Activated T-helper 2 cell treated with anti-CD3 and anti-CD28 coated beads, Interferon-gamma antibody, Interleukin-2, Interleukin-4, amounts not matched to agents 10 μg/mL and 5 μg/mL and 100 μg/mL, durations not matched to agents 14 hours and 24 hours and 36 hours (primary cell): ENCODE results near the gene RBBP8NL. TPM values are rescaled to one million over a fixed set of nuclear protein-coding genes. Genes with fewer than 3 reads are reported as not detected.

Experiments used
- DNase-seq: peaks from one replicate; pipeline ENCODE4 v3.0.0; 2021; ENCODE audit warnings: low spot score
- H3K27ac Mint-ChIP-seq: one replicate; pipeline ENCODE4 v1.8.0; 2021; ENCODE audit warnings: mixed read lengths
- H3K27me3 Mint-ChIP-seq: one replicate; pipeline ENCODE4 v1.8.0; 2021; ENCODE audit warnings: low read depth, mixed read lengths
- H3K36me3 Mint-ChIP-seq: one replicate; pipeline ENCODE4 v1.8.0; 2021; ENCODE audit warnings: low read depth, mixed read lengths
- H3K4me1 Mint-ChIP-seq: one replicate; pipeline ENCODE4 v1.8.0; 2021; ENCODE audit warnings: low read depth, mixed read lengths
- H3K4me3 Mint-ChIP-seq: one replicate; pipeline ENCODE4 v1.8.0; 2021; ENCODE audit warnings: low read depth, mild to moderate bottlenecking, moderate library complexity, mixed read lengths
- H3K9me3 Mint-ChIP-seq: one replicate; pipeline ENCODE4 v1.8.0; 2021; ENCODE audit warnings: mixed read lengths
- intact Hi-C: fragments of 100-400 bp; cut with micrococcal nuclease; formaldehyde crosslinking; loops from one replicate; pipeline ENCODE4 v1.15.1; 2023
- total RNA-seq: library from RNA; stranded (reverse); gene quantifications from 2 replicates; pipeline ENCODE4 v1.2.3, GENCODE V29; 2022

RBBP8NL gene
- not detected in 2 replicates for total RNA-seq

- Mint-ChIP-seq H3K27ac (no peak within 1 kb of the TSS), H3K4me3 (no peak within 1 kb of the TSS), H3K36me3 (no peaks in the 10 kb centered on the region), H3K9me3 (no peaks in the 10 kb centered on the region), H3K27me3 (no peaks in the 10 kb centered on the region), H3K4me1 (no peaks in the 10 kb centered on the region)
- DNase-seq = no peak
- intact Hi-C loops = no loop called here
Measured at GRCh38 chr20:62427172-62428001, at the start of gene RBBP8NL. Gene RBBP8NL (minus strand): TSS chr20:62427539. CDS start chr20:62419647, 7,892 bp downstream.

- no peaks in the 10 kb centered on the region for H3K36me3 Mint-ChIP-seq
- H3K9me3 Mint-ChIP-seq = no peaks in the 10 kb centered on the region
- no peak overlapping the region for H3K27ac Mint-ChIP-seq
- no peak overlapping the region for H3K4me3 Mint-ChIP-seq
- H3K27me3 Mint-ChIP-seq = peaks cover 43% of the 10 kb centered on the region
- DNase-seq = no peak
- intact Hi-C loops = loop anchor here (10.0 kb wide), 1 partner anchor 529 kb away; the partner anchor contains the start of gene BHLHE23
- H3K4me1 Mint-ChIP-seq = no peaks in the 10 kb centered on the region
Measured at GRCh38 chr20:62476056-62476838, 48.9 kb upstream of the RBBP8NL start.

- Mint-ChIP-seq H3K4me3 (no peak within 1 kb of the TSS), H3K36me3 (no peaks in the 10 kb centered on the region), H3K4me1 (no peaks in the 10 kb centered on the region), H3K27me3 (peaks cover 43% of the 10 kb centered on the region), H3K27ac (no peak within 1 kb of the TSS), H3K9me3 (no peaks in the 10 kb centered on the region)
- intact Hi-C loops = loop anchor here (10.0 kb wide), 1 partner anchor 529 kb away; the partner anchor contains the start of gene BHLHE23
- no peak for DNase-seq
Measured at GRCh38 chr20:62475772-62476055, 48.4 kb upstream of the RBBP8NL start, which contains the start of gene GATA5. Gene GATA5 (minus strand): TSS chr20:62475995. CDS start chr20:62475521, 474 bp downstream.

GRCh38 chr20:62475027-62475771 lies 47.9 kb upstream of the RBBP8NL start:
- Mint-ChIP-seq H3K4me3 (no peak overlapping the region), H3K36me3 (no peaks in the 10 kb centered on the region), H3K27me3 (peaks cover 45% of the 10 kb centered on the region), H3K27ac (no peak overlapping the region), H3K4me1 (no peaks in the 10 kb centered on the region), H3K9me3 (no peaks in the 10 kb centered on the region)
- DNase-seq = no peak
- intact Hi-C loops = loop anchor here (10.0 kb wide), 1 partner anchor 530 kb away; the partner anchor contains the start of gene BHLHE23

GRCh38 chr20:62474604-62475026 lies 47.3 kb upstream of the RBBP8NL start:
- Mint-ChIP-seq H3K4me3 (no peak overlapping the region), H3K9me3 (no peaks in the 10 kb centered on the region), H3K27me3 (peaks cover 46% of the 10 kb centered on the region), H3K36me3 (no peaks in the 10 kb centered on the region), H3K27ac (no peak overlapping the region), H3K4me1 (no peaks in the 10 kb centered on the region)
- intact Hi-C loops = loop anchor here (10.0 kb wide), 1 partner anchor 530 kb away; the partner anchor contains the start of gene BHLHE23
- DNase-seq = no peak

GRCh38 chr20:62473717-62474603 lies 46.6 kb upstream of the RBBP8NL start:
- Mint-ChIP-seq H3K4me1 (no peaks in the 10 kb centered on the region), H3K4me3 (no peak overlapping the region), H3K9me3 (no peaks in the 10 kb centered on the region), H3K27ac (no peak overlapping the region), H3K27me3 (peaks cover 40% of the 10 kb centered on the region), H3K36me3 (no peaks in the 10 kb centered on the region)
- DNase-seq = no peak
- intact Hi-C loops = loop anchor here (10.0 kb wide), 1 partner anchor 531 kb away; the partner anchor contains the start of gene BHLHE23

GRCh38 chr20:62472941-62473585 lies 45.7 kb upstream of the RBBP8NL start:
- no peak for DNase-seq
- no peak overlapping the region for H3K27ac Mint-ChIP-seq
- no peaks in the 10 kb centered on the region for H3K4me1 Mint-ChIP-seq
- no peaks in the 10 kb centered on the region for H3K36me3 Mint-ChIP-seq
- peaks cover 33% of the 10 kb centered on the region for H3K27me3 Mint-ChIP-seq
- intact Hi-C loops = loop anchor here (10.0 kb wide), 1 partner anchor 532 kb away; the partner anchor contains the start of gene BHLHE23
- no peaks in the 10 kb centered on the region for H3K9me3 Mint-ChIP-seq
- no peak overlapping the region for H3K4me3 Mint-ChIP-seq

GRCh38 chr20:62472138-62472940 lies 45.0 kb upstream of the RBBP8NL start:
- no peak overlapping the region for H3K27ac Mint-ChIP-seq
- H3K27me3 Mint-ChIP-seq = peaks cover 27% of the 10 kb centered on the region
- H3K4me3 Mint-ChIP-seq = no peak overlapping the region
- no peaks in the 10 kb centered on the region for H3K4me1 Mint-ChIP-seq
- no peak for DNase-seq
- no peaks in the 10 kb centered on the region for H3K9me3 Mint-ChIP-seq
- intact Hi-C loops = loop anchor here (10.0 kb wide), 1 partner anchor 532 kb away; the partner anchor contains the start of gene BHLHE23
- no peaks in the 10 kb centered on the region for H3K36me3 Mint-ChIP-seq

- H3K4me3 Mint-ChIP-seq = no peak overlapping the region
- peaks cover 21% of the 10 kb centered on the region for H3K27me3 Mint-ChIP-seq
- no peak for DNase-seq
- no peaks in the 10 kb centered on the region for H3K4me1 Mint-ChIP-seq
- intact Hi-C loops = loop anchor here (10.0 kb wide), 1 partner anchor 534 kb away; the partner anchor contains the start of gene BHLHE23
- no peak overlapping the region for H3K27ac Mint-ChIP-seq
- no peaks in the 10 kb centered on the region for H3K36me3 Mint-ChIP-seq
- no peaks in the 10 kb centered on the region for H3K9me3 Mint-ChIP-seq
Measured at GRCh38 chr20:62470459-62470858, 43.1 kb upstream of the RBBP8NL start.

GRCh38 chr20:62470001-62470400 lies 42.7 kb upstream of the RBBP8NL start:
- intact Hi-C loops = loop anchor here (10.0 kb wide), 1 partner anchor 535 kb away; the partner anchor contains the start of gene BHLHE23
- H3K27me3 Mint-ChIP-seq = peaks cover 21% of the 10 kb centered on the region

More at GRCh38 chr20:62470001-62470400, 42.7 kb upstream of the RBBP8NL start:
- no peak overlapping the region for H3K4me3 Mint-ChIP-seq
- no peaks in the 10 kb centered on the region for H3K36me3 Mint-ChIP-seq
- H3K4me1 Mint-ChIP-seq = no peaks in the 10 kb centered on the region
- no peaks in the 10 kb centered on the region for H3K9me3 Mint-ChIP-seq
- no peak for DNase-seq
- no peak overlapping the region for H3K27ac Mint-ChIP-seq
